HepG2 (cell line): Measurements from ENCODE around the gene CDO1. TPM values are rescaled to one million over a fixed set of nuclear protein-coding genes. Genes with fewer than 3 reads are reported as not detected.

ENCODE experiments used
- ATAC-seq: fragments of 200-7000 bp; cut with Tn5 transposase; 3 replicates; pipeline ENCODE4 v1.9.1; 2020; ENCODE audit warnings: mild to moderate bottlenecking, moderate library complexity
- BruUV-seq: library from RNA; stranded (reverse); fragments of 400-500 nt; replicated peaks from 2 replicates; lab custom pipeline; 2021; lab: Mats Ljungman, UMichigan
- CTCF ChIA-PET: fragments of 300-600 bp; formaldehyde crosslinking; extraction: SDS; loops from one replicate; lab custom pipeline; 2021; ENCODE audit warnings: low total read pairs, inconsistent platforms, low intra/inter-chr PET ratio; lab: Yijun Ruan, JAX
- POLR2A ChIA-PET: fragments of 350-600 bp; sonication (Branson Sonifier 250); formaldehyde crosslinking; loops from one replicate; lab custom pipeline; 2020; ENCODE audit warnings: antibody characterized with exemption, inconsistent platforms; lab: Yijun Ruan, JAX
- DNase-seq: peaks from one replicate; pipeline ENCODE4 v3.0.0-alpha.2; 2015; ENCODE audit warnings: low spot score
- FAIRE-seq: peaks from 3 replicates; lab custom pipeline; 2011; peaks lifted over from hg19 to GRCh38; lab: Jason Lieb, UNC
- H2AFZ ChIP-seq: one replicate; pipeline ENCODE4 v1.6.1; 2011; ENCODE audit warnings: low read length, inconsistent platforms
- H3K27ac ChIP-seq: fragments of 300-600 bp; 3 replicates; pipeline ENCODE4 v1.8.0; 2011; ENCODE audit warnings: mixed run types, mild to moderate bottlenecking, mixed read lengths, low read length, inconsistent platforms; ENCODE audit not compliant: insufficient read depth; ENCODE audit errors: extremely low read length
- H3K27me3 ChIP-seq, 2 experiments: fragments of 200-600 bp in 1 of 2; 2 replicates in 1 of 2; 3 replicates in 1 of 2; pipeline versions ENCODE4 v1.6.0 to v1.8.0; 2011; ENCODE audit warnings: low read length in 2 of 2, mild to moderate bottlenecking in 2 of 2, moderate library complexity in 2 of 2, inconsistent platforms in 1 of 2; ENCODE audit not compliant: insufficient read depth in 2 of 2, control insufficient read depth in 1 of 2
- H3K36me3 ChIP-seq, 2 experiments: fragments of 200-600 bp in 1 of 2; replicated peaks in 1 of 2; 2 replicates in 1 of 2; 3 replicates in 1 of 2; pipeline versions ENCODE4 v1.5.1 to v1.8.0; 2011; ENCODE audit warnings: low read length in 2 of 2, inconsistent platforms in 1 of 2; ENCODE audit not compliant: insufficient read depth in 2 of 2, control insufficient read depth in 1 of 2
- H3K4me1 ChIP-seq: 2 replicates; pipeline ENCODE4 v1.5.1; 2012; ENCODE audit warnings: low read length, inconsistent platforms; ENCODE audit not compliant: insufficient read depth
- H3K4me2 ChIP-seq: 2 replicates; pipeline ENCODE4 v1.6.0; 2011; ENCODE audit warnings: low read depth, low read length, inconsistent platforms
- H3K4me3 ChIP-seq, 3 experiments: fragments of 200-600 bp in 1 of 3; sonication (generic), shearing (Covaris generic) in 1 of 3; replicated peaks in 1 of 3; 2 replicates each; pipeline ENCODE4 v1.5.1; 2011 to 2016; ENCODE audit warnings: low read length in 3 of 3, inconsistent platforms in 2 of 3, low read depth in 2 of 3, mild to moderate bottlenecking in 2 of 3, control low read depth in 1 of 3, mixed read lengths in 1 of 3; ENCODE audit not compliant: insufficient read depth in 1 of 3
- H3K79me2 ChIP-seq: one replicate; pipeline ENCODE4 v1.6.1; 2011; ENCODE audit warnings: low read length, inconsistent platforms; ENCODE audit not compliant: insufficient read depth
- H3K9ac ChIP-seq: 2 replicates; pipeline ENCODE4 v1.6.0; 2011; ENCODE audit warnings: mild to moderate bottlenecking, low read depth, low read length, inconsistent platforms; ENCODE audit not compliant: insufficient read depth
- H3K9me3 ChIP-seq: 2 replicates; pipeline ENCODE4 v1.5.1; 2012; ENCODE audit warnings: mild to moderate bottlenecking, low read length
- H4K20me1 ChIP-seq: 2 replicates; pipeline ENCODE4 v1.6.0; 2011; ENCODE audit warnings: inconsistent platforms, mild to moderate bottlenecking, low read length, moderate library complexity; ENCODE audit not compliant: insufficient read depth
- CC2D1A ChIP-seq: sonication (generic); formaldehyde crosslinking; IDR thresholded peaks from 2 replicates; pipeline ENCODE4 v1.8.1; 2023; ENCODE audit warnings: mild to moderate bottlenecking, missing genetic modification reagents
- FOSL2 ChIP-seq: sonication (generic); formaldehyde crosslinking; IDR thresholded peaks from 2 replicates; pipeline ENCODE4 v1.4.0; 2020; ENCODE audit warnings: missing genetic modification reagents
- HOXA5 ChIP-seq: sonication (generic); formaldehyde crosslinking; IDR thresholded peaks from 2 replicates; pipeline ENCODE4 v1.4.0; 2020; ENCODE audit warnings: missing genetic modification reagents
- NCOA2 ChIP-seq: sonication (generic); formaldehyde crosslinking; IDR thresholded peaks from 2 replicates; pipeline ENCODE4 v1.8.0; 2022; ENCODE audit warnings: inconsistent platforms
- POLR2G ChIP-seq: fragments of 200-400 bp; formaldehyde crosslinking; IDR thresholded peaks from 2 replicates; pipeline ENCODE4 v1.6.1; 2018; ENCODE audit warnings: mild to moderate bottlenecking, low read depth, low read length, moderate library complexity
- PRPF4 ChIP-seq: fragments of 200-400 bp; formaldehyde crosslinking; IDR thresholded peaks from 2 replicates; pipeline ENCODE4 v1.6.1; 2016; ENCODE audit warnings: low read length, low read depth; ENCODE audit not compliant: poor library complexity, severe bottlenecking
- SMAD9 ChIP-seq: sonication (generic); formaldehyde crosslinking; IDR thresholded peaks from 2 replicates; pipeline ENCODE4 v1.5.1; 2020; ENCODE audit warnings: mild to moderate bottlenecking, missing genetic modification reagents
- ZFP36L2 ChIP-seq: sonication (generic); formaldehyde crosslinking; IDR thresholded peaks from 2 replicates; pipeline ENCODE4 v1.4.0; 2020; ENCODE audit warnings: missing genetic modification reagents
- ZNF251 ChIP-seq: sonication (generic); formaldehyde crosslinking; IDR thresholded peaks from 2 replicates; pipeline ENCODE4 v1.9.0; 2021; ENCODE audit warnings: mild to moderate bottlenecking, missing genetic modification reagents
- ZNF335 ChIP-seq: sonication (generic); formaldehyde crosslinking; IDR thresholded peaks from 2 replicates; pipeline ENCODE4 v1.4.0; 2020; ENCODE audit warnings: missing genetic modification reagents
- ZNF557 ChIP-seq: sonication (generic); formaldehyde crosslinking; IDR thresholded peaks from 2 replicates; pipeline ENCODE4 v1.4.0; 2020; ENCODE audit warnings: missing genetic modification reagents
- ZNF776 ChIP-seq: sonication (generic); formaldehyde crosslinking; IDR thresholded peaks from 2 replicates; pipeline ENCODE4 v1.4.0; 2020; ENCODE audit warnings: mild to moderate bottlenecking, missing genetic modification reagents
- ZNF891 ChIP-seq: sonication (generic); formaldehyde crosslinking; IDR thresholded peaks from 2 replicates; pipeline ENCODE4 v1.5.0; 2020; ENCODE audit warnings: mild to moderate bottlenecking, missing genetic modification reagents
- in situ Hi-C: cut with HindIII; loops from 2 replicates; pipeline ENCODE4 v1.10.0; 2017; ENCODE audit warnings: low pct_unique_long_range_greater_than_20kb; ENCODE audit not compliant: extremely low pct_ligation_motif_present
- intact Hi-C: fragments of 100-400 bp; cut with micrococcal nuclease; formaldehyde crosslinking; loops from one replicate; pipeline ENCODE4 v1.10.0; 2022; ENCODE audit not compliant: unreplicated experiment
- polyA plus RNA-seq, 8 experiments: library from polyadenylated mRNA; depleted of rRNA in 3 of 8; stranded (reverse) in 7 of 8; unstranded in 1 of 8; fragments of >200 nt; fragmentation: Illumina TruSeq in 4 of 8; extraction: Trizol in 4 of 8; gene quantifications; 2 replicates each; pipeline versions ENCODE4 v1.2.1 to v1.2.3, GENCODE V29; 2011 to 2016; ENCODE audit warnings: low read depth in 4 of 8, missing spikeins in 1 of 8, mixed read lengths in 1 of 8; ENCODE audit not compliant: insufficient read depth in 1 of 8
- total RNA-seq, 5 experiments: library from RNA; depleted of rRNA; stranded (reverse); fragments of >200 nt; fragmentation: Illumina TruSeq; extraction: Trizol; gene quantifications; 2 replicates each; pipeline ENCODE4 v1.2.3, GENCODE V29; 2016; ENCODE audit warnings: low read depth in 1 of 5
- TF ChIP-seq, protein P1 (sequence below): sonication (generic); formaldehyde crosslinking; IDR thresholded peaks from 2 replicates; pipeline ENCODE4 v1.4.0; 2020; ENCODE audit warnings: missing genetic modification reagents; ENCODE audit errors: not compliant biosample characterization
- TF ChIP-seq, protein P2 (sequence below): sonication (generic); formaldehyde crosslinking; IDR thresholded peaks from 2 replicates; pipeline ENCODE4 v1.4.0; 2020; ENCODE audit warnings: mild to moderate bottlenecking, missing genetic modification reagents
- TF ChIP-seq, protein P3 (sequence below): sonication (generic); formaldehyde crosslinking; IDR thresholded peaks from 2 replicates; pipeline ENCODE4 v1.4.0; 2020; ENCODE audit warnings: missing genetic modification reagents
- TF ChIP-seq, protein P4 (sequence below), 2 experiments: sonication (generic) in 1 of 2; formaldehyde crosslinking in 1 of 2; IDR thresholded peaks; 2 replicates each; pipeline versions ENCODE4 v1.5.1 to v1.6.1; 2011 to 2020; ENCODE audit warnings: borderline replicate concordance in 1 of 2, low read depth in 1 of 2, low read length in 1 of 2, mild to moderate bottlenecking in 1 of 2, missing genetic modification reagents in 1 of 2, moderate library complexity in 1 of 2

CDO1 gene
- total and polyA plus RNA-seq, 2 of the 13 experiments (the other 11 are each of a cell fraction or from before 2014, with no cell fraction given) = 3.2 to 4.4 TPM

DNA sequence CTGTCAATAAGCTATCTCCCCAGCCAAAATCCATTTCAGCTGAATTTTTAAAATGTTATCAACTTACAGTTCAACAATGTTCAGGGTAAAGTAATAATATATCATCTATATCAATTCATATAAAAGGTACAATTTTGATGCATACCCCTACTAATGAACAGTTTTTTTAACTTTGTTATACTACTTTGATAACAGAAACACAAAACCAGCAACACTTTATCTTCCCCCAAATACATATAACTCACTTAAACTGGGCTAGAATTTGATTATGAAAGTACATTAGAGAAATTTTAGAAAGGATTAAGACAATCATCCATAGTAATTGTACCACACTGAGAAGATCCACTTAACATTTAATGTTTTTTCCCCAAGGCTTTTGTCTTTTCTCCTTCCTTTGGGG is 5.1 kb downstream of the CDO1 start:
- Histone ChIP-seq H4K20me1 (no peaks in the 10 kb centered on the region), H3K4me2 (no peak overlapping the region), H3K27ac (no peak overlapping the region), H3K36me3 (no peaks in the 10 kb centered on the region), H2AFZ (no peak overlapping the region), H3K4me3 (no peak overlapping the region), H3K4me1 (peaks cover 55% of the 10 kb centered on the region), H3K27me3 (peaks cover 7 to 29% of the 10 kb centered on the region in 2 experiments; a peak in 4 of 5 replicates), H3K9me3 (no peaks in the 10 kb centered on the region), H3K79me2 (no peaks in the 10 kb centered on the region), H3K9ac (no peak overlapping the region)
- intact Hi-C loops = no loop called here
- ATAC-seq = no peak
- ChIA-PET CTCF (no interaction called here), POLR2A (no interaction called here)
- no TSS peak for BruUV-seq
- FAIRE-seq = no peak
- in situ Hi-C loops = no loop called here
- no peak for DNase-seq
- TF ChIP-seq, protein P1, sequence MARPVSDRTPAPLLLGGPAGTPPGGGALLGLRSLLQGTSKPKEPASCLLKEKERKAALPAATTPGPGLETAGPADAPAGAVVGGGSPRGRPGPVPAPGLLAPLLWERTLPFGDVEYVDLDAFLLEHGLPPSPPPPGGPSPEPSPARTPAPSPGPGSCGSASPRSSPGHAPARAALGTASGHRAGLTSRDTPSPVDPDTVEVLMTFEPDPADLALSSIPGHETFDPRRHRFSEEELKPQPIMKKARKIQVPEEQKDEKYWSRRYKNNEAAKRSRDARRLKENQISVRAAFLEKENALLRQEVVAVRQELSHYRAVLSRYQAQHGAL = no peak
- TF ChIP-seq POLR2G (no peak), ZFP36L2 (no peak), ZNF557 (CRISPR knock-in tag) (no peak), ZNF251 (CRISPR knock-in tag) (no peak), FOSL2 (CRISPR knock-in tag) (no peak), HOXA5 (no peak), SMAD9 (CRISPR knock-in tag) (no peak), CC2D1A (CRISPR knock-in tag) (no peak), ZNF335 (CRISPR knock-in tag) (no peak), ZNF776 (CRISPR knock-in tag) (no peak), NCOA2 (no peak), ZNF891 (CRISPR knock-in tag) (no peak), PRPF4 (no peak)
- TF ChIP-seq, protein P2, sequence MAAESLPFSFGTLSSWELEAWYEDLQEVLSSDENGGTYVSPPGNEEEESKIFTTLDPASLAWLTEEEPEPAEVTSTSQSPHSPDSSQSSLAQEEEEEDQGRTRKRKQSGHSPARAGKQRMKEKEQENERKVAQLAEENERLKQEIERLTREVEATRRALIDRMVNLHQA (CRISPR knock-in tag) = no peak
- TF ChIP-seq, protein P3, sequence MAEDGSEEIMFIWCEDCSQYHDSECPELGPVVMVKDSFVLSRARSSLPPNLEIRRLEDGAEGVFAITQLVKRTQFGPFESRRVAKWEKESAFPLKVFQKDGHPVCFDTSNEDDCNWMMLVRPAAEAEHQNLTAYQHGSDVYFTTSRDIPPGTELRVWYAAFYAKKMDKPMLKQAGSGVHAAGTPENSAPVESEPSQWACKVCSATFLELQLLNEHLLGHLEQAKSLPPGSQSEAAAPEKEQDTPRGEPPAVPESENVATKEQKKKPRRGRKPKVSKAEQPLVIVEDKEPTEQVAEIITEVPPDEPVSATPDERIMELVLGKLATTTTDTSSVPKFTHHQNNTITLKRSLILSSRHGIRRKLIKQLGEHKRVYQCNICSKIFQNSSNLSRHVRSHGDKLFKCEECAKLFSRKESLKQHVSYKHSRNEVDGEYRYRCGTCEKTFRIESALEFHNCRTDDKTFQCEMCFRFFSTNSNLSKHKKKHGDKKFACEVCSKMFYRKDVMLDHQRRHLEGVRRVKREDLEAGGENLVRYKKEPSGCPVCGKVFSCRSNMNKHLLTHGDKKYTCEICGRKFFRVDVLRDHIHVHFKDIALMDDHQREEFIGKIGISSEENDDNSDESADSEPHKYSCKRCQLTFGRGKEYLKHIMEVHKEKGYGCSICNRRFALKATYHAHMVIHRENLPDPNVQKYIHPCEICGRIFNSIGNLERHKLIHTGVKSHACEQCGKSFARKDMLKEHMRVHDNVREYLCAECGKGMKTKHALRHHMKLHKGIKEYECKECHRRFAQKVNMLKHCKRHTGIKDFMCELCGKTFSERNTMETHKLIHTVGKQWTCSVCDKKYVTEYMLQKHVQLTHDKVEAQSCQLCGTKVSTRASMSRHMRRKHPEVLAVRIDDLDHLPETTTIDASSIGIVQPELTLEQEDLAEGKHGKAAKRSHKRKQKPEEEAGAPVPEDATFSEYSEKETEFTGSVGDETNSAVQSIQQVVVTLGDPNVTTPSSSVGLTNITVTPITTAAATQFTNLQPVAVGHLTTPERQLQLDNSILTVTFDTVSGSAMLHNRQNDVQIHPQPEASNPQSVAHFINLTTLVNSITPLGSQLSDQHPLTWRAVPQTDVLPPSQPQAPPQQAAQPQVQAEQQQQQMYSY (CRISPR knock-in tag) = no peak
- TF ChIP-seq, protein P4, sequence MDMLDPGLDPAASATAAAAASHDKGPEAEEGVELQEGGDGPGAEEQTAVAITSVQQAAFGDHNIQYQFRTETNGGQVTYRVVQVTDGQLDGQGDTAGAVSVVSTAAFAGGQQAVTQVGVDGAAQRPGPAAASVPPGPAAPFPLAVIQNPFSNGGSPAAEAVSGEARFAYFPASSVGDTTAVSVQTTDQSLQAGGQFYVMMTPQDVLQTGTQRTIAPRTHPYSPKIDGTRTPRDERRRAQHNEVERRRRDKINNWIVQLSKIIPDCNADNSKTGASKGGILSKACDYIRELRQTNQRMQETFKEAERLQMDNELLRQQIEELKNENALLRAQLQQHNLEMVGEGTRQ (IDR thresholded peaks at IDR 0.05; ENCODE audit: low read depth, low read length) = no peak
- TF ChIP-seq, protein P4 (CRISPR knock-in tag; IDR thresholded peaks at IDR 0.05; ENCODE audit: borderline replicate concordance) = no peak
